GM12873 (cell line): Measurements from ENCODE around the gene PHF23.

Experiments used
- CTCF ChIP-seq: IDR thresholded peaks from 2 replicates; pipeline ENCODE4 v1.5.1; 2012; ENCODE audit warnings: low read depth, mild to moderate bottlenecking, moderate library complexity, low read length, control low read depth; ENCODE audit not compliant: insufficient read depth; ENCODE audit errors: missing control alignments

The PHF23 gene

DNA sequence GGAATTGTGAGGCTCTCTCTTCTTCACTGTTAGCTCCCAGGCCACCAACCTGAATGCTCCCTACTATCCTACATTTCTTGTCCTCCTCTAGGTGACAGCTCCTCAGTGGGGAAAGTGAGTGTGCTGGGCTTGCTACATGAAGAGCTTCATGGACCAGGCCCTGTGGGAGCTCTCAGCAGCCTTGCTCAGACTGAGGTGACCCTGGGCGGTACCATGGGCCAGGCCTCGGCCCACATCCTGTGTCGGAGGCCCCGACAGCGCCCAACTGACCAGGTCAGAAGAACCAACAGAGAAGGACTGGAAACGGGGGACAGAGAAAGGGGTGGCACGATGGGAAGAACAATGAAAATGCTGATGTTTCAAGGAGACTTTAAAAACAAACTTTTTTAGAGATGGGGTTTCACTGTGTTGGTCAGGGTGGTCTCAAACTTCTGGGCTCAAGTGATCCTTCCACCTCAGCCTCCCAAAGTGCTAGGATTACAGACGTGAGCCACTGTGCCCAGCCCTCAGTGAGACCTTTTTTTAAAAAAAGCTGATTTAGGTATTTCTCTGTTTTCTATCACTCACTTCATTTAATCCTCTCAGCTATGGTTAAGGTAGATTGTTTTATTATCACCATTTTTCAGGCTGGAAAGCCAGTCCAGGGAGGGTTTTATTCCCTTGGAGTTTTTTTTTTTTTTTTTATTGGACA, 17.7 kb upstream of the PHF23 start:
- TF ChIP-seq CTCF: no peak

GRCh38 chr17:7254511-7254910, 15.3 kb upstream of the PHF23 start:
- TF ChIP-seq CTCF: no peak

DNA sequence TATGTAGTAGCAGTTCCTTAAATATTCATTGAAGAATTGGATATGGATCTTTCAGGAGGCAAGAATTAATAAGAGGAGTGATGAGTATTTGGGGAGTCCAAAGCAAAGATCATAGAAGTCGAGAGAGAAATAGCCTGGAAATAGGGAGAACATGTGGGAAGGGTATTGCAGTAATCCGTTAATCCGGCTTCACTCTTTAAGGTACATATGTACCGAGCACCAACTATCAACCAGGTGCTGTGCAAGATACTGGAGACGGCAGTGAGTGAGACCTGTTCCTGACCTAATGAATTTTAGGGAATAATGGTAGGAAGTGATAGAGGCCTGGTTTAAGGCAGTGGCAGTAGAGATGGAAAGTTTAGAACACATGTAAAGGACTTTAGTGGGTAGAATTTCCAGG, 13.8 kb upstream of the PHF23 start:
- no peak for TF ChIP-seq CTCF

DNA sequence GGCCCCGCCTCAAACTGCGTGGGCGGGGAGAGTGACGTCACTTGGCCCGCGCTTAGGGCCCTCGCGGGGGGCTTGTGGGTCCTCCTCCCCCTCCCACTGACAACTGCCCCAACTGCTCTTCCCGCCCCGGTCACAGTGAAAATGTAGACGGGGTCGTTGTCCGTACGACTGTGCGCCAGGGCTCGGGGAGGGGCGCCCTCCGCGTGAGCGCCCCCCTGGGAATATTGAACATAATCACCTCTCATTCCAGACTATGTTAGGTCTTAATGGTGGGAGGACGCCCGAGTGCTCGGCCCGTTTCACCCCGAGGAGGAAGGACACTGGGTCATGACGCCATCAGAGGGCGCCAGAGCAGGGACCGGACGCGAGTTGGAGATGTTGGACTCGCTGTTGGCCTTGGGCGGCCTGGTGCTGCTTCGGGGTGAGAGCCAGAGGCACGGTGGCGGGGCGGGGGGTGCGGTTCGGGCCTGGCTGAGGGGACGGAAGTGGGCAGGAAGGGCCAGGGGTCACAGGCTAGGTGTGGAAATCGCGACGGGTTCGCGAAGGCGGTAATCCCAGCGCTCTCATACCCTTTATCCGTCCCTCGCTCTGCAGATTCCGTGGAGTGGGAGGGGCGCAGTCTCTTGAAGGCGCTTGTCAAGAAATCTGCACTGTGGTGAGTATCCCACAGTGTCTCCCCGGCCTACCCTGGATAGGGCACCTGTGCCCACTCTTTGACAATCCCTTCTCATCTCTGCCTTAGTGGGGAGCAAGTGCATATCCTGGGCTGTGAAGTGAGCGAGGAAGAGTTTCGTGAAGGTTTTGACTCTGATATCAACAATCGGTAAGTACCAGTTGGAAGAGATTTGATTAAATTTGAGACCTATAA, 13.2 kb upstream of the PHF23 start, which contains the start of gene ELP5:
ELP5 (plus strand) TSS at position 40 of the 868 bp plus-strand sequence; CDS start at position 376, 336 bp downstream.
- peak; percentile 35 for TF ChIP-seq CTCF

DNA sequence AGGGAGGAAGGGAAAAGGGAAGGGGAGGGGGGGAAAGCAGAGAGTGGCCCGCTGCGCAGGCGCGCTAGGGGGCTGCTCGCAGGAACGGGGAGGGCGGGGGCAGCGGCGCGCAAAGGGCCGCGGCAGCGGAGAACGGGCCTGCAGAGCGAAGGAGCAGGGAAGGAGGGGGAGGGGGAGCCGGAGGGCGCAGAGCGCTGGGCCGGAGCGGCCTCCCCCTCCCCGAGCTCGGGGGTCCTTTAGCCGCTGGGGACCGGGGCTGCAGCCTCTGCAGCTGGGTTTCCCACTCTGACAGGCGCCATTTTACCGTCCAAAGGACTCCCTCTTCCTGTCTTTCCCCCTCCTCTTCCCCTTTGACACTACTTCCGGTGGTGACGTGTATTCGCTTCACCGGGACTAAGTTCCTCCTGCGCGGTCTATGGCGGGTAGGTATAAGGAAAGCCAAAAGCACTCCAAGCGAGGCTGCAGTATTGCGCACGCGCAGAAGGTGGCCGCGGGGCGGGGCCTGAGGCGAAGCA, 12.5 kb upstream of the PHF23 start, which contains the start of gene CTDNEP1:
CTDNEP1 (minus strand) TSS at position 74 of the 515 bp plus-strand sequence. CDS start 438 bp downstream, outside the sequence.
- no peak for TF ChIP-seq CTCF

GRCh38 chr17:7250695-7251627, 11.7 kb upstream of the PHF23 start:
- no peak for TF ChIP-seq CTCF
